Immature natural killer cell (primary cell): ENCODE data around the gene SELENOP. TPM values are rescaled to one million over a fixed set of nuclear protein-coding genes. Genes with fewer than 3 reads are reported as not detected.
A peak's percentile ranks its signal among the peaks of the same experiment; 100 is the strongest.

Source experiments
- DNase-seq, 3 donors: peaks; one replicate each; pipeline ENCODE4 v3.0.0; 2022; ENCODE audit warnings: mixed read lengths in 1 of 3
- H3K27ac Mint-ChIP-seq, 6 donors: one replicate each; pipeline ENCODE4 v1.8.0; 2020; ENCODE audit warnings: mixed read lengths in 6 of 6, mild to moderate bottlenecking in 5 of 6, inconsistent platforms in 4 of 6, moderate library complexity in 3 of 6
- H3K27me3 Mint-ChIP-seq, 3 donors: one replicate each; pipeline ENCODE4 v1.8.0; 2020 to 2021; ENCODE audit warnings: low read depth in 3 of 3, mild to moderate bottlenecking in 3 of 3, mixed read lengths in 3 of 3, moderate library complexity in 3 of 3, inconsistent platforms in 1 of 3
- H3K36me3 Mint-ChIP-seq, 3 donors: one replicate each; pipeline ENCODE4 v1.8.0; 2020; ENCODE audit warnings: mixed read lengths in 3 of 3, inconsistent platforms in 2 of 3, mild to moderate bottlenecking in 2 of 3
- H3K4me1 Mint-ChIP-seq, 2 donors: one replicate each; pipeline ENCODE4 v1.8.0; 2020; ENCODE audit warnings: inconsistent platforms in 2 of 2, mild to moderate bottlenecking in 2 of 2, mixed read lengths in 2 of 2, moderate library complexity in 1 of 2
- H3K4me3 Mint-ChIP-seq, 5 donors: one replicate each; pipeline ENCODE4 v1.8.0; 2020; ENCODE audit warnings: mild to moderate bottlenecking in 5 of 5, mixed read lengths in 5 of 5, inconsistent platforms in 3 of 5, moderate library complexity in 3 of 5
- H3K9me3 Mint-ChIP-seq, 6 donors: one replicate each; pipeline ENCODE4 v1.8.0; 2020; ENCODE audit warnings: mild to moderate bottlenecking in 6 of 6, mixed read lengths in 6 of 6, inconsistent platforms in 4 of 6, moderate library complexity in 3 of 6
- polyA plus RNA-seq, 3 donors: library from polyadenylated mRNA; unstranded; fragments of 300-500 nt; fragmentation: Illumina TruSeq; gene quantifications; one replicate each; pipeline ENCODE4 v1.2.3, GENCODE V29; 2021

The SELENOP gene
- polyA plus RNA-seq, 3 donors from 2014 or later = 0.61 to 2.1 TPM; not detected in 1

DNA sequence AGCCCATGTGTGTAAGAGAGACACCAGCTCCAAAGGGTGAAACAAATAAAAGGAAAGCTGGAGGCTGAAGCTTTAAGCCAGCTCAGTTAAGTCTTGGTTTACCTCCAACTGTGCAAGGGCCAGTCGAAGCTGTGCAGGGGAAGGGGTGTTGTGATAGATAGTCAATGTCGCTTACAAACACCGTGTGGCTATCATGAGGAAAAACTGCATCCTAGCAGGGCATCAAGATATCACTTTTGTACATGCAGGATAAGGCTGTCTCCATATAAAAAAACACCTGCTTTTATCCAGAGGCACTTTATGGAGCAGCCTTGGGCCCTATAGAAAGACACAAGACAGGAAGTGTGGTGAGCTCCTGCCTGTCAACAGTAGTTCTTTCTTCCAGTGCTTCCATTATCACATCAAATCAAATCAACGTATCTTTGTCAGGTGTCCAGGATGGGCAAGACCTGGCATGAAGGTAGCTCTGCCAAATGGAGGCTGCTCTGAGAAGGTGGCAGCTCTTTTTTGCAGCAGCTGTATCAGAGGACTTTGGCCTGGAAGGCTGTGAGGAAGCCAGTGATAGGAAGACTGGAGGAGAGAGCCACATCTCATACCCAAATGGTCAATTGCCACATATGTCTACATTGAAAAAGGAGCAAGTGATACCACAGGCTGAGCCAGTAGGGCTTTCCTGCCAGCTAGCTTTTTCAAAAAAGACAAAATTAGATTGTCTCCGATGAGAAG, 29.3 kb upstream of the SELENOP start:
- Mint-ChIP-seq H3K4me1 (no peaks in the 10 kb centered on the region), H3K9me3 (no peaks in the 10 kb centered on the region), H3K4me3 (no peak overlapping the region), H3K27me3 (peaks cover 2 to 3% (median 2%) of the 10 kb centered on the region in 3 donors), H3K36me3 (no peaks in the 10 kb centered on the region), H3K27ac (no peak overlapping the region)
- DNase-seq = no peak

DNA sequence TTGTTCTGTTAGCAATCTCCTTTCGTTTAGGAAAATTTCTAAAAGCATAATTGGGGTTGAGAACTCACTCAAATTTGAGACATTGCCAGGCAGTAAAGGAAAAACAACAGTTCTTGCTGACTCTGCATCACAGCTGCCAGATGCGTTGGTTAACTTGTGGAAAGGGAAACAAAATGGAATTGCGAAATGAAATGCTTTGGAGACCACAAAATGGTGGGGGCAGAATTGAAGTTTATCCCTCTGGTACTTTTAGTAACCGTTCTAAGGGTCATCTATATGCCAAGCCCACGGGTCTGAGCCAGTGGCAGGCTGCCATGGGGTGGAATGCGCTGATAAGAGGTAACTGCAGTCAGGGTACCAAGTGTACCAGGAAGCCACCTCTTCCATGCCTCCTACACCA, 28.6 kb upstream of the SELENOP start:
- no peak overlapping the region for H3K27ac Mint-ChIP-seq
- H3K36me3 Mint-ChIP-seq = peaks cover 0 to 4% (median 4%) of the 10 kb centered on the region in 3 donors
- H3K4me3 Mint-ChIP-seq = no peak overlapping the region
- no peaks in the 10 kb centered on the region for H3K9me3 Mint-ChIP-seq
- no peak for DNase-seq
- H3K4me1 Mint-ChIP-seq = no peaks in the 10 kb centered on the region
- H3K27me3 Mint-ChIP-seq = peaks cover 2 to 3% (median 2%) of the 10 kb centered on the region in 3 donors

DNA sequence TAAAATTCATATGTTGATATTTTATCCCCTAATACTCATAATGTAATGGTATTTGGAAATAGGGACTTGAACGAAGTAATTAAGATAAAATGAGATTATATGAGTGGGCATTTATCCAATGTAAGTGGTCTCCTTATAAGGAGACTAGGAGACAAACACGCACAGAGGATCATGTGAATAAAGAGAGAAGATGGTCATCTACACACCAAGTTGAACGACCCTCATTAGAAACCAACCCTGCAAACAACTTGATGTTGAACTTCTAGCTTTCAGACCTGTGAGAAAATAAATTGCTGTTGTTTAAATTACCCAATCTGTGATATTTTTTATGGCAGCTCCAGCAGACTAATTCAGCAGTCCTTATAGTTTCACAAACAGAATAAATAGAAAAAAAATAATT, 27.5 kb upstream of the SELENOP start:
- H3K36me3 Mint-ChIP-seq = peaks cover 0 to 5% (median 4%) of the 10 kb centered on the region in 3 donors
- H3K27me3 Mint-ChIP-seq = peaks cover 0 to 2% (median 2%) of the 10 kb centered on the region in 3 donors
- H3K9me3 Mint-ChIP-seq = no peaks in the 10 kb centered on the region
- H3K4me3 Mint-ChIP-seq = no peak overlapping the region
- no peak for DNase-seq
- H3K4me1 Mint-ChIP-seq = no peaks in the 10 kb centered on the region
- H3K27ac Mint-ChIP-seq = no peak overlapping the region

DNA sequence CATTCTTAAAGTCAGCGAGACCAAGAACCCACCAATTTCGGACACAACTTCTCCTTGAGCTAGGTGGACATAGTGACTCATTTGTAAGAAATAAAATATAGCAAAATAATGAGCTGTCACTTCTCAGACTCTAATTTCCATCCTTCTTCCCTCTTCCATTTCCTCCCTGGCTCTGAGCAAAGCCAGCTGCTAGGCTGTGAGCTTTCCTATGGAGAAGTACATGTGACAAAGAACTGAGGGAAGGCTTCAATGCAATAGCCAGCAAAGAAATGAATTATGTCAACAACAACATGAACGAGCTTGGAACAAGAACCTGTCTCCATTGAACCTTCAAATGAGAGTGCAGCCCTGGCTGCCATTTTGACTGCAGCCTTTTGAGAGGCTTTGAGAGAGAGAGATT, 25.9 kb upstream of the SELENOP start:
- no peak for DNase-seq

DNA sequence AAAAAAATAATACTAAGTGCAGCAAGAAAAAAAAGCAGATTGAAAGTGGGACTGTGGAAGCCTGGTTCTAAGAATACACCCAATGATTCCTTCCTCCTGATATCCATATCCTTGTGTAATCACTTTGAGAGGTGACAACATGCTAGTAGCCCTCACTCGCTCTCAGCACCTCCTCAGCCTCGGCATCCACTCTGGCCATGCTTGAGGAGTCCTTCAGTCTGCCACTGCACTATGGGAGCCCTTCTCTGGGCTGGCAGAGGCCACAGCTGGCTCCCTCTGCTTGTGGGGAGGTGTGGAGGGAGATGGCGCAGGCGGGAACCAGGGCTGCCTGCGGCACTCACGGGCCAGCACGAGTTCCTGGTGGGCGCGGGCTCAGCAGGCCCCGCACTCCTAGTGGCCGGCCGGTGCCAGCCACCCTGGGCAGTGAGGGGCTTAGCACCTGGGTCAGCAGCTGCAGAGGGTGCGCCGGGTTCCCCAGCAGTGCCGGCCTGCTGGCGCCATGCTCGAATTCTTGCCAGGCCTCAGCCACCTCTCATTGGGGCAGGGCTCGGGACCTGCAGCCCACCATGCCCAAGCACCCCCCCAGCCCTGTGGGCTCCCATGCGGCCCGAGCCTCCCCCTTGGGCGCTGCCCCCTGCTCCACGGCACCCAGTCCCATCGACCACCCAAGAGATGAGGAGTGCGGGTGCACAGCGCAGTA, 24.5 kb upstream of the SELENOP start:
- no peak for DNase-seq
- H3K27me3 Mint-ChIP-seq = peaks cover 0 to 2% (median 2%) of the 10 kb centered on the region in 3 donors
- H3K4me1 Mint-ChIP-seq = no peaks in the 10 kb centered on the region
- H3K4me3 Mint-ChIP-seq = no peak overlapping the region
- H3K9me3 Mint-ChIP-seq = no peaks in the 10 kb centered on the region
- H3K36me3 Mint-ChIP-seq = peaks cover 0 to 5% (median 4%) of the 10 kb centered on the region in 3 donors
- H3K27ac Mint-ChIP-seq = no peak overlapping the region

More for the DNA sequence above, 25.9 kb upstream of the SELENOP start:
- Mint-ChIP-seq H3K27ac (no peak overlapping the region), H3K27me3 (peaks cover 0 to 2% (median 2%) of the 10 kb centered on the region in 3 donors), H3K4me1 (no peaks in the 10 kb centered on the region), H3K4me3 (no peak overlapping the region), H3K9me3 (no peaks in the 10 kb centered on the region), H3K36me3 (peaks cover 0 to 5% (median 4%) of the 10 kb centered on the region in 3 donors)

DNA sequence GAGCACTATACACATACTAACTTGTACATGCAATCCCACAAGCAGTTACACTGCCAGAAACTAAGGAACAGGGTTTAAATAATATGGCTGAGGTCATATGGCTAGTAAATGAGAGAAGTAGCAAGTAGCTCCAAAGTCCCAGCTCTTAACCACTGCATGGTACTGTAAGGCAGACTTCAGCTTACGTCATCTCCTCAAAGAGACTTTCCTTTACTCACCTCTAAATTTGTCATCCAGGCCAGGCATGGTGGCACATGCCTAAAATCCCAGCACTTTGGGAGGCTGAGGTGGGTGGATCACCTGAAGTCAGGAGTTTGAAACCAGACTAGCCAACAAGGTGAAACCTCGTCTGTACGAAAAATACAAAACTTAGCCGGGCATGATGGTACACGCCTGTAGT, 20.4 kb upstream of the SELENOP start:
- H3K4me3 Mint-ChIP-seq = no peak overlapping the region
- peaks cover 0 to 5% (median 4%) of the 10 kb centered on the region in 3 donors for H3K36me3 Mint-ChIP-seq
- H3K4me1 Mint-ChIP-seq = no peaks in the 10 kb centered on the region
- DNase-seq = no peak
- H3K9me3 Mint-ChIP-seq = peaks cover 0 to 2% (median 0%) of the 10 kb centered on the region in 6 donors
- peaks cover 2 to 3% (median 2%) of the 10 kb centered on the region in 3 donors for H3K27me3 Mint-ChIP-seq
- no peak overlapping the region for H3K27ac Mint-ChIP-seq

DNA sequence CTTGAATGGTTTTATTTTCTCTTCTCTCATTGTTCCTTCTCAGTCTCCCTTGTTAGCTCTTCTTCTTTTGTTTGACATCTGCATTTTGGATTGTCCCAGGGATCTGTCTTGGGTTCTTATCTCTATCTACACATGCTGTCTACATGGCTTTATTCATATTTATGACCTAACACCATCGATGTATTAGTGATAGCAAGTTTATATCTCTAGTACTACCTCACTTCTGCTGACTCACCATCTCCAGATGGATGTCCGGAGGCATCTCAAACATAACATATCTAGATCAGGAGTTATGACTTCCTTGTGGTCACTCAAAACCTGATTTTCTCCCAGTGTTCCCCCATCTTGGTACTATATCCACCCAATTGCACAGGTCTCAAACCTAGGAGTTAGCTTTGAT, 19.2 kb upstream of the SELENOP start:
- DNase-seq = no peak
- H3K36me3 Mint-ChIP-seq = peaks cover 0 to 5% (median 4%) of the 10 kb centered on the region in 3 donors
- no peaks in the 10 kb centered on the region for H3K4me1 Mint-ChIP-seq
- H3K4me3 Mint-ChIP-seq = no peak overlapping the region
- H3K9me3 Mint-ChIP-seq = peaks cover 0 to 2% (median 0%) of the 10 kb centered on the region in 6 donors
- H3K27me3 Mint-ChIP-seq = peaks cover 0 to 3% (median 2%) of the 10 kb centered on the region in 3 donors
- no peak overlapping the region for H3K27ac Mint-ChIP-seq

DNA sequence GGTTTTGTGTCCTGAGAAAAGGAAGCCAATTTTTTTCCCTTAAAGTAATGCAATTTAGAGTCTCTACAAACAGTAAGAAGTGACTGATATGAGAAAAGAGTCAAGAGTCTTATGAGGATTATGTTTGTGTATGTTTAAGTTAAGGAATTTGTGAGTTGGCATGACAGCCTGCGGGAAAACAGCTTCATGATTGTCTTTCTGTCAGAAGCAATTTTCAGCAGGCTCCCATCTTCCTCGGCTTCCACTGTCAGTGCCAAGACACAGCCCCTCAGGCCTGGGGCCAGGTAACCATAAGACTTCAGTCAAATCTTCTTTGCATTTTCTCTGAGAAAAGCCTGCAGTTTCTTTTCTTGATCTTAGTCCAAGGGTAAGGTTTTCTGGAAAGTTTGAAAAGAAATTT, 17.0 kb upstream of the SELENOP start:
- no peak for DNase-seq
- Mint-ChIP-seq H3K4me1 (no peaks in the 10 kb centered on the region), H3K9me3 (peaks cover 0 to 2% (median 0%) of the 10 kb centered on the region in 6 donors), H3K36me3 (no peaks in the 10 kb centered on the region), H3K4me3 (no peak overlapping the region), H3K27ac (no peak overlapping the region), H3K27me3 (peaks cover 2 to 3% (median 3%) of the 10 kb centered on the region in 3 donors)

DNA sequence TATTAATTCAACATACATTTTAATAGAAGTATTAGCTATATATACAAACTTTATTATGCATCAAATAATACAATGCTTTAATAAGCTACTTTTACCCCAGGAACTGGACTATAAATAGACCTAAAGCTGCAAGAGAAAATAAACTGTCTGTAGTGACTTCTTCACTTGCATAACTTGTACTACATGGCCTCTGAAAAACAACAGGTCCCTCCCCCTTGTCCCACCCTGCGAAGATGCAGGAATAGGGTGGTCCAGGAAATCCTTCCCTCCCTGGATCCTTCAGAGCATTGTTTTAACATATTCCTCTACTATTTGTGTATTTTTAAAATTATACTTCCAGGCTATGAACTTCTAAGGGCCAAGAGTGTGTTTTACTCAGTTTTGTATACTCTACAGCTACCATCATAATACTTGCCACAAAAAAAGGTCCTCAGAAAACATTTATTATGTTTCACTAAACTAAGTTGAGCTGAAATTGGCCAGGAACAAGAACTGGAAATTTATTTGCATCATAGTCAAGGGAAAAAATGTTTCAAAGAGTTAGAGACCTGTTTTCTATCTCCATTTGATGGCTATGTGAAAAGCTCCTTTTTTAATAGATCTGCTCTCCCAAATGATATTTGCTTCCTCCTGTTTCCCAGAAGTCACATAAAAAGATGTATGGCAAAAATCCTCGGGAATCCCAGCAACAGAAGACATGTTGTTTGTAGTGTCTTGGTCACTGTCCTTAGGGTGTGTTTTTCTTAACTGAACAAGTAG, 15.2 kb upstream of the SELENOP start:
- Mint-ChIP-seq H3K4me1 (no peaks in the 10 kb centered on the region), H3K27me3 (peaks cover 2 to 3% (median 3%) of the 10 kb centered on the region in 3 donors), H3K9me3 (peaks cover 0 to 2% (median 0%) of the 10 kb centered on the region in 6 donors), H3K27ac (no peak overlapping the region), H3K36me3 (no peaks in the 10 kb centered on the region), H3K4me3 (no peak overlapping the region)
- DNase-seq = no peak

DNA sequence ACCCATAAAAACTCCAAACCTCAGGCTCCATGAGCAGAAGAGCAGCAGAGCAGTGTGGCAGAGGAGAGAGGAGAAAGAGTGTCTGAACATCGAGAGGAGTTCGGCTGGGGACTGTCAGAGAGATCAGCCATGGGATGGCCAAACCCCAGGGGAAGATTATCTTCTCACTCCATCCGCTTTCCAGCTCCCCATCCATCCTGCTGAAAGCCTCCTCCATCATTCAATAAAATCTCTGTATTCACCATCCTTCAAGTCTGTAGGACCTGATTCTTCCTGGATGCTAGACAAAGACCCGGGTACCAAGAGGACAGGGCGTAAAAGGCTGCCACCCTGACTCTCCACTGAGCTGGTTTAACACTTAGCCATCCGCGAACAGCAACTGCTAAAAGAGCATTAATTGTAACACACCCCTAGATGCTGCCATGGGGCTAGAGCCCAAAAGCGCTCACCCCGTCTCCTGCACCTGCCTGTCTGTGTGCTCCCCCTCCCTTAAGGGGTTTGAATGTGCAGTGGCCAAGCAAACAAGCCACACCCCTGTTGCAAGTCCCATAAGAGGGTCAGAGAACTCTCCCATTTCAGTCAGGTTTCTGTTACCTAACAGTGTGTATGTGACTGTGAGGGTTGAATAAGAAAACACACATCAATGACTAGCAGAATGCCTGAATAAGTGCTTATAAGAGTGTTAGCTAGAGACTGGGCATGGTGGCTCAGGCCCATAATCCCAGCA, 13.9 kb upstream of the SELENOP start:
- Mint-ChIP-seq H3K36me3 (no peaks in the 10 kb centered on the region), H3K9me3 (peaks cover 0 to 2% (median 0%) of the 10 kb centered on the region in 6 donors), H3K4me1 (no peaks in the 10 kb centered on the region), H3K27me3 (peaks cover 2 to 4% (median 3%) of the 10 kb centered on the region in 3 donors), H3K4me3 (no peak overlapping the region), H3K27ac (no peak overlapping the region)
- peak in 1 of 3 donors; percentile 0 for DNase-seq

DNA sequence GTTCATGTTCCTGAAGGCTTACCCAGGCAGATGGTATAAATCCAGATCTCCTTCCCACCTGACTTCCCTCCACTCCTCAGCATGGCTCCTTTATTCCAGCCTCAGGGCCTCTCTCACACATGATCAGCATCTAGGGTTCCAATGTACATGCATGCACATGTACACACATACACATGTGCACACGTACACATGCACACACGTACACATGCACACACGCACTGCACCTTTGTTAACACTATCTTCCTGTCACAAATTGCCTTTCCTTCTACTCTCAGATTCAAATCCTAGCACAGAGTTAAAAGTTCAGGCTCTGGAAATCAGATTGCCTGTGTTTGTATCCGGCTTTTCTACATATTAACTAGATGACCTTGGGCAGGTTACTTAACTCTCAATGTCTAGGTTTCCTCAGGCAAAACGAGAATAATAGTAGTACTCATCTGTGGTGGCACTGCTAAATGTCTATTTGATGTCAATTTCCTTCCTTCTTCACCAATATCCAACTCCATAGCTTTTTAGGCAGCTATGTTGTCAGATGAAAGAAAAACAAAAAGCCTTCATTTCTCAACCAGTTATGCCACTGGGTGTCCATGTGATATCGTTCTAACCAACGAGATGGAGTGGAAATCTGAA, 12.8 kb upstream of the SELENOP start:
- no peak overlapping the region for H3K4me3 Mint-ChIP-seq
- no peak for DNase-seq
- H3K27me3 Mint-ChIP-seq = peaks cover 2 to 4% (median 3%) of the 10 kb centered on the region in 3 donors
- no peak overlapping the region for H3K27ac Mint-ChIP-seq
- no peaks in the 10 kb centered on the region for H3K4me1 Mint-ChIP-seq
- no peaks in the 10 kb centered on the region for H3K36me3 Mint-ChIP-seq
- peaks cover 0 to 2% (median 0%) of the 10 kb centered on the region in 6 donors for H3K9me3 Mint-ChIP-seq

DNA sequence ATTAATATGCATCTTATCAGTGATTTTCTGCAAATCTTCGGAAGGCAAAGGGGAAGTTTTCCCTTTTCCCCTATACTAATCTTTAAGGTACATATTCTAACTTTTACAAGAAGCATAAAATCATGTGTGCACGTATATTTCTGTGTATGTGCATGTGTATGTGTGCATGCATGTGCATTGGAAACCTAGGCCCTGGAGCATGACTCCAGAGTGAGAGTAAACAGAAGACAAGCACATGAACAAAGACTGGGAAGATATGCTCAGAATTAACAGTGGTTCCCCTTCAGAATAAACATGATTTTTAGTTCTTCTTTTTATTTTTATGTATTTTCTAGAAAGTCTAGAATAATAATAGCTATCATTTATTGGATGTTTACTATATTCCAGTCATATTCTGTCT, 10.9 kb upstream of the SELENOP start:
- Mint-ChIP-seq H3K4me3 (no peak overlapping the region), H3K27ac (no peak overlapping the region), H3K36me3 (no peaks in the 10 kb centered on the region), H3K27me3 (peaks cover 0 to 4% (median 2%) of the 10 kb centered on the region in 3 donors), H3K9me3 (peaks cover 0 to 1% (median 0%) of the 10 kb centered on the region in 6 donors), H3K4me1 (no peaks in the 10 kb centered on the region)
- no peak for DNase-seq

DNA sequence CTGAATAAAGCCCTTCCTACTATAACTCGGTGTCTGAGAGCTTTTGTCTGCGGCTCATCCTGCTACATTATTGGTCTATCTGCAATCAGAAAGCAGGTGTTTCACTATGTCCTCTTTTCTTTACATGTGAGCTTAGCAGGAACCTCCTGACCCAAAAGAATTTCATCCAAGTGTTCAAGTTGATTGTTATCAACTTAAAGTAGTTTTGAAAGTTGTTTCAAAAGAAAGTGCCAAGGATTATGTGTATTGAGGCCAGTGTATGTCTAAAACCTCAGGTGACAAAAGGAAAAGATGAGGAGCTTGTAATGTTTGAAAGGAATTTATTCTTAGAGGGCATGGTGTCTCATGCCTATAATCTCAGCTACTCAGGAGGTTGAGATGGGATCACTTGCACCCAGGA, 8.1 kb upstream of the SELENOP start:
- Mint-ChIP-seq H3K4me3 (no peak overlapping the region), H3K27ac (no peak overlapping the region), H3K27me3 (peaks cover 0 to 3% (median 0%) of the 10 kb centered on the region in 3 donors), H3K36me3 (no peaks in the 10 kb centered on the region), H3K9me3 (no peaks in the 10 kb centered on the region), H3K4me1 (no peaks in the 10 kb centered on the region)
- DNase-seq = no peak
